HG03342 (cell line): ENCODE data around the gene DPF3.

Experiments
- ATAC-seq: cut with Tn5 transposase; IDR thresholded peaks from one replicate; pipeline ENCODE4 v1.9.1; 2021; ENCODE audit warnings: mild to moderate bottlenecking, moderate library complexity; ENCODE audit not compliant: unreplicated experiment

The DPF3 gene

DNA sequence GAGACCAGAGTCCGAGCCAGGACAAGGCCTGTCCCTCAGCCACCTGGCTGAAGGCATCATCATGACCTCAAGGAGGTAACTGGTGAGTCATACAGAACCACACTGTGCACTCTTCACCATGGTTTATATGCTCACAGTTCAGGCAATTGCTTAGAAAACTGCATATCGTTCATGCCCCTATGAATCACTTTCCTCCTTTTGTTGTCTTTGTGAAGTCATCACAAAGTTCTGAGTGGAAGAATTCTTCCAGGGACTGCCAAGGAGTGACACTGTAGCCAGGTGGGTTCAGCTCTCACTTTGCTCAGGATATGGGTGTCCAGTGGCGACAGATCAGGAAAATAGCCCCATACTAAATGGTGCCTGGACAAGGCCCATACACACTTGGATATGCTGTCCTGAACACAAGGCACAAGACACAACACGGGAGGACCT, 92.5 kb downstream of the DPF3 start:
- ATAC-seq: no peak

DNA sequence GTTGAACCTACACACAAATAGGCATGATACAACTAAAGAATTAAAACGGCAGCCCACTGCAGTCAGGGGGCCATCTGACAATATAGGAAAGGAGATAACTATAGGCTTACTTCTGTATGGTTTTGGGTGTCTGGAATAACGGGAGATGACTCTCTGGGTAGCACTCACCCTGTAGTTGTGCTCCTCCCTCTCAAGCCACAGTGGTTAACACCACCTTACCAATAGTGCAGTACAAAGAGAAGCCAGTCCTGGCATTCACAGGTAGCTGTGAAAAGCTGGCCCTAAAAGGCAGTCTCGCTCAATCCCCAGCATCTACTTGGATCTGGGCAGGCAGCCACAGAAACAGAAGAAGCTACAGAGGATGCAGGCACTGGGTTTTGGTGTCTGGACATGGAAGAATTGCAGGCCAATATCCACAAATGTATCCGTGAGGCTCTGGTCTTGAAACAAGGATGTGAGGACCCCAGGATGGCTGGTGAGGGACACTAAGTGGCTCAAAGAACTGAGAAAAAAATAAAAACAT, 93.0 kb downstream of the DPF3 start:
- no peak for ATAC-seq

DNA sequence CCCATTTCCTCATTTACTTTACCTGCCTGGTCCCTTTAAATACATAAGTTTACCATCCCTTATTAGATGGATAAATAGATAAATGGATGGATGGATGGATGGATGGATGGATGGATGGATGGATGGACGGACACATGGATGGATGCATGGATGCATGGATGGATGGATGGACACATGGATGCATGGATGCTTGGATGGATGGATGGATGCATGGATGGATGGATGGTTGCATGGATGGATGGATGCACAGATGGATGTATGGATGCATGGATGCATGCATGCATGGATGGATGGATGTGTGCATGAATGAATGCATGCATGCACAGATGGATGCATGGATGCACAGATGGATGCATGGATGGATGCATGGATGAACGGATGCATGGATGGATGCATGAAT, 93.6 kb downstream of the DPF3 start:
- ATAC-seq: no peak

DNA sequence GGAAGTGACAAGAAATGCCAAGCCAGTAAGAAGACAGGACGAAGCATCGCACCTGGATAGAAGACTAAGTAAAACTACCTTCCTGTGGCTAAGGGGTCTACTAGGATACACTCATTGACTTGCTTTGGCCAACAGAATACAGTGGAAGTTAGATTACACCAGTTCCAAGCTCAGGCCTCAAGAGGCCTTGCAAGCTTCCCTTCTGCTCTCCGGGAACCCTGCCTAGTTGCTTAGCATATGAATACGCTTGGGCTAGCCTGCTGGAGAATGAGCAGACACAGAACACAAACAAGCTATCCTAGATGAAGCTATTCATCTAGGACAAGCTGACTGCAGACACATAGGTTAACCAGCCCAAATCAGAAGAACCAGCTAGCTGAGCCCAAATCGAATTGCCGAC, 97.0 kb downstream of the DPF3 start:
- no peak for ATAC-seq

DNA sequence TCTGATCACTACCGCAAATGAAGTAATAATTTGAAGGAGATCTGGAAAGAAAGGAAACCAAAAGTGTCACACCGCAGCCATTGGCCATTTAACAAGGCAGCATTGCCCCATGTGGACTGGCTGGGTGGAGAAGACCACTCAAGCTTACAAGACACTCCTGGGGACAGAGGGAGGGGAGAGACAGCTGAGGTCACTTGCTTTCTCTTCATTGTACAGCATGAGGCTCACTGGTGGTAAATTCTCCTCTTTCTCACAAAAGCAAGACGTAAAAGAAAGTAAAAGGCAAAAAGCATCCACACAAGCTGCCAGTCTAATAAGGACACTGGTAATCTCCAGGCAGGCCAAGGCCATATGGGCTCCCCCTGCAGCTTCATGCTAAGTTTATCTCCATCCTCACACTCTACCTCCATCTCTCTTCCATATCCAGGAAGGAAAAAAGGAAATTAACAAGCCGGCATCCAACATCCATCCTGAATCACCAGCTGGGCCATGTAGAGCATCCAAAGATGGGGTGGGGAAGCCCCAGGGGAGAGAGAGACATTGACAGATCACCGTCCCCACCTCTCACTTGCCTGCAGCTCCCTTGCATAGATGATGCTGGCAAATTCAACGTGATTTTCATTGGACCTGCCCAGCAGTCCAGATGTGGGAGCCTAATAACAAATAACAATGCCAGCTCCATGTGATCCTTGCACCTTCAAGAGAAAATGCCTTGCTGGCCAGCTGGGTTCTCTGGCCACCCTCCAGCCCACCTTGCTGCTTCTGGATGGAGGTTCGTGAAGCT, 100.6 kb downstream of the DPF3 start:
- ATAC-seq: no peak

DNA sequence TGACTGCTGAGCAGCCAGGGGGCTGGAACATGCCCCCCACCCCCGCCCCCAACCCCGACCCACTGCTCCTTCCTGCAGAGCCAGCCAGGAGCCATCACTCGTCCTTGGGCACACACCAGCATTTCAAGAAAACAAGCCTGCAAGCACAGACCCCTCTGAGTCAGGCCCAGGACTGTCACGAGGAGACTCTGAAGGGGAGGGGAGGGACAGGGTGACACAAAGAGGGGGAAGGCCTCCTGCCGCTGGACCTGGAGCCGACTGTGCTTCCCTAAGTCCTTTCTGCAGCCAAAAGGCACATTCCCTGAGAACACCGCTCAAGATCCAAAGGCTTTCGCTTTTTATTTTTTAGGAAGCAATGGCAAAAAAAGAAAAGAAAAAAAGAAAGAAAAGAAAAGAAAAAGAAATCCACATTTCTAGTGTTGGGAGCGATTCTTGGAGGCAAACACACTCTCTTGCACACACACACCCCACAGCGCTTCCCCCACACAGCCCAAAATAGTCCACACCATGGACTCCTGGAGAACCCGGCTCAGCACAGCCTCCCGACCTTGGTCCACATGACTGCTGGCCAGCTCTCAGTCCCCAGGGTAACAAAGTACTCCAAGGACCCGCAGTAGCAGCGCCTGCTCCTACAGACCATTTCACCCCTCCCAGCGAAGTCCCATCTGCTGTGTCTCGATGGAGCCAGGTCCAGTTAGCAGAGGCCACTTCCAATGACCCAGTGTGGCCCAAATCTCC, 101.7 kb downstream of the DPF3 start:
- no peak for ATAC-seq

DNA sequence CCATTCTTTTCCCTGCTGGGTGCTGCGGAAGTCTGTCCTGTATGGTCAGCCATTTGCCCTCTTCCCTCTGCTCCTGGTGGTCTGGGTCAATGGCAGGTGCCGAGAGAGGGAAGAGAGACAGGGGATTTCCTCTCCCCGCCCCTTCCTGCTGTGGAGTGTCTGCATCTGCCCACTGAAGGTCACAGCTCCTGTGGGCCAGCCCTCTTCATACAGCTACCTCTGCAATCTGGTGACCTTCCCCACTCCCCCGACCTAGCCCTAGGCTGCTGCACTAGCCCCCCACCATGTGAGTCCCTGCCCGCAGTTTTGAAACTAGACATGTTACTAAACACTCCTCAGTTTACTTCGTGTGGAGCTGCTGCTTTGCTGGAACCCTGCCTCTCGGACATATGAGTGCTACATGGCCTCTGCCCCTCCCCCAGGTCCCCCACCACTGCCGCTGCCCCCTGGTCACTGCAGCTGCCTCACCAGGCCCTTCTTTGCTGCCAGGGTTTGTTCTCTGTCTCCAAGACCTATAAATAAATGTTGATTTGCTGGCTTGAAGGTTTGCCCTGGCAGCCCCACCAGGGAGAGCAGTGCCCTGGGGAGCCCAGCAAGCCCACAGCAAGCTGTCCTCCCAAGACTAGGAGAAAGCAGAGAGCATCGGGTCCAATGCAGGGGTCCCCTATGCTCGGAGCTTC, 102.9 kb downstream of the DPF3 start:
- no peak for ATAC-seq

DNA sequence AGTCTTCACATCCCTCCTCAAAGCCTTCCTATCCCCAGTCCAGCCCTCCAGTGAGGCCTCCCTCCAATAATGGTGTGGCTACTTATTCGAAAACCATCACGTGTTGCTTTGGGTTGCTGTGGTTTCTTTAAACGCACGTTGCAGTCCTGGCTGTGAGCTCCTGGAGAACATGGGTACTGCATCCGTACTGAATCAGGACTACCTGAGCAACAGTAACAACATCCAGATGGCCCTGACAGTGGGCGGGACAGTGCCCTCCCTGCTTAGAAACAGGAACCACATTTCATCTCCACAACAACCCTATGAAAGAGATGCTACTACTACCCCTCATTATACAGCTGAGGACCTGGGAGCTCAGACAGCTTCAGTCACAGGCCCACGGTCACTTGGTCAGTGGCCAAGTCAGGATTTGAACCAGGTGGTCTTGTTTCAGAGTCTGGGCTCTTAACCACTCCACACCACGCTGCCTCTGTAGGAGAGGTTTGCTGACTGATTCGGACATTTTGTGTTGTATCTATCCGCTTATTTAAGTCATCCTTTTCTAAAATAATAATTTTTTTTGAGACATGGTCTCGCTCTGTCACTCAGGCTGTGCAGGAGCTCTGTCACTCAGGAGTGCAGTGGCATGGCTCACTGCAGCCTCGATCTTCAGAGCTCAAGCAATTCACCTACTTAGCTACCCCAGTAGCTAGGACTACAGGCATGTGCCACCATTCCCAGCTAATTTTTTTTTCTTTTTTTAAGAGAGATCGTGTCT, 104.8 kb downstream of the DPF3 start:
- no peak for ATAC-seq

DNA sequence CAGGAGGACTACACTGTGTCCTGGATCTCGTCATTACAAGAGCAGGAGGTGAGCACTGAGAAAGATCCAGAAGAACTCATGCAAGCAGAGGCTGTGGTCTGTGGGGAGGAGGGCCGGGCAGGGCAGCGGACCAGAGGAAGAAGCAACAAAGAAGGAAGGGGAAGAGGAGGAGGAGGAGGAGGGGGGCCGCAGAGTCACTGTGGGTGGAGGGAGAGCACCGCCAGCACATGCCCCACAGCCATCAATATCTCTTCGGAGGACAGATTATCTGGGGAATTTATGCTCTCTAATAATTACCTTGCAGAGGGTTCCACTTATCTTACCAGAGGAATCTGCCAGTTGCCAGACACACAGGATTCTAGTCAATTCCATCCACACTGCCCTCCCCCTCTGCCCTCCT, 105.6 kb downstream of the DPF3 start:
- ATAC-seq: no peak

DNA sequence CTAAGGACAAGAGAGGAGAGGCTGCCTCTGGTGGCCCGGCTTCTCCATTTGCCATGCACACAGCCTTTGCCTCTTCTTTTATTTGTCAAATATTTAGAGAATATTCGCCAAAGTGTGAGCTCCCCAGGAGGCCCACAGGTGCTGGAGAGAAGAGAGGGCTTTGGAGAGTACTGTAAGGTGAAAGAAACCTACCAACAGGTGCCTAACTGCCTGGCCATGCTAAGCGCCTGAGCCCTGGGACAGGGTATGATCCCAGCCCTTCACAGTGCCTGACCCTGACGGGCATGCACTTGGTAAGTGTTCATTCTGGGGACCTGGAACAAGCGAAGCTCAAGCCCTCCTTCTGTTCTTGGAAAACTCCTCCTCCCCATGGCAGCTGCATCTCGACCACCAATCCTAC, 106.1 kb downstream of the DPF3 start:
- ATAC-seq: no peak

DNA sequence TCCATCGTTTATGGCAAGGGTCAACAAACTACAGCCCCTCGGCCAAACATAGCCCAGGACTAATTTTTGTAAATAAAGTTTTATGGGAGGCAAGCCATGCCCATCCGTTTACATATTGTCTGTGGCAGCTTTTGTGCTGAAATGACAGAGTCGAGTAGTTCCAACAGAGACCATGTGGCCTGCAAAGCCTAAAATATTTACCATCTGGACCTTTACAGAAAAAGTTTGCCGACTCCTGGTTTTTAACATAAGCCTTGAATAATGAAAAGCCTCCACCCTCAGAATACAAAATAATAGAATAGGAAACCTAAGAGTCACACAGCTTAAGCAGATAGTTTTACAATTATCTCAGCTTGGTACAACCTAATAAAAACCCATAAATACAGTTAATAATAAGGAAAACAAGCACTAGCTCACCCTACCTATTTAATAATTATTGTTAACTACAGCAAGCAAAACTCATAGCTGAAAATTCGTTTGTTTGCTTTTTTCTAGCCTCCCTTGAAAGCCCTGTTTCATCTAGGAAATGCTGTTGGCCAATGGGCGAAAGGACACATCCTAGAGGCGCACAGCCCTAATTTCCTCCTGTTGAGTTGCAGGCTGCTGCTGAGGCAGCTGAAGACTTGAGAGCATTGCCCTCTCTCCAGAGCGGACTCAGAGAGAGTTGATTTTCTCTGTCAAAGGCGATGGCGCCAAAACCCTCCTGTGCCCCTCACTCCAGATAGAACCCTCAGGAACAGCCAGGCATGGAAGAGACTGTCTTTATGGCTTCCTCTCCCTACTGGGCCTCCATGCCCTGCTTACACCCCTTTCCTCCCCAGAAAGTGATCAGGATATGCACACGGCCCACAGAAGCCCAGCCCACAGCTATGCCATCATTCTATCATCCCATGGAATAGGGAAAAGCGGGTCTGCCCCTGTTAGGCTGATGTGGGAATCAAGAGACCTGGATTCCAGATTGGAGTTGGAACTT, 107.2 kb downstream of the DPF3 start:
- no peak for ATAC-seq

DNA sequence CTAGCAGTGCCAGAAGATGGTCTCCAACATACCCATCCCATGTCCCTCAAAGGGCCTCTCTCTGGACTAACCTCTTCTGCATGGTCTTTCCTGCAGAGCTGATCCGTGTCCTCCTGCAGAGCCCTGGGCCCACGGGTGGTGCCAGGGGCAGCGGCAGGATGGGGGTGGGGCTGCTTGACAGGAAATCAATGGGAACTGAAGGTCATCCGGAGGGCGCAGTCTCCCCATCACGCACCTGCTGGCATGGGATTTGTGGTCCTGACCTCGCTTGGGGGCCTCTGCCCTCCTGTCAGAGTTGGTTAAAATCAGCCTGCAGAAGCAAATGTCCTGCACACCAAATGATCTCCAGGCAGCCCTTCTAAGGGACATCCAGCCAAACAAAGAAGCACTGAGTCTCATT, 110.2 kb downstream of the DPF3 start:
- no peak for ATAC-seq

DNA sequence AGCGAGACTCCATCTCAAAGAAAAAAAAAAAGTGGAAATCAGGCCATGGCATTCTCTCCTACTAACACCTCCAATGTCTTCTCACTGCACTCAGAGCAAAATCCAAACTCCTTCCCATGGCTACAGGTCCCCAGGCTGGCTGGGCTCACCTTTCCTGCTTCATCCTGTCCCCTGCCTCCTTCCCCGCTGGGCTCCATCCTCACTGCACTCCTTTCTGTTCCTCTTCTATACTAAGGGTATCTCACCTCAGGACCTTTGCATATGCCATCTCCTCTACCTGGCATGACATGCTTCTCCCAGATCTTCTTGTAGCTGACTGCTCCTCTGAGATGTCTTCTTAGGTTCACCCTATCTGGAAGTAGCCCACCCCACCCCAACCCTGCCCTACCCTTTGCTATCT, 111.1 kb downstream of the DPF3 start:
- no peak for ATAC-seq

DNA sequence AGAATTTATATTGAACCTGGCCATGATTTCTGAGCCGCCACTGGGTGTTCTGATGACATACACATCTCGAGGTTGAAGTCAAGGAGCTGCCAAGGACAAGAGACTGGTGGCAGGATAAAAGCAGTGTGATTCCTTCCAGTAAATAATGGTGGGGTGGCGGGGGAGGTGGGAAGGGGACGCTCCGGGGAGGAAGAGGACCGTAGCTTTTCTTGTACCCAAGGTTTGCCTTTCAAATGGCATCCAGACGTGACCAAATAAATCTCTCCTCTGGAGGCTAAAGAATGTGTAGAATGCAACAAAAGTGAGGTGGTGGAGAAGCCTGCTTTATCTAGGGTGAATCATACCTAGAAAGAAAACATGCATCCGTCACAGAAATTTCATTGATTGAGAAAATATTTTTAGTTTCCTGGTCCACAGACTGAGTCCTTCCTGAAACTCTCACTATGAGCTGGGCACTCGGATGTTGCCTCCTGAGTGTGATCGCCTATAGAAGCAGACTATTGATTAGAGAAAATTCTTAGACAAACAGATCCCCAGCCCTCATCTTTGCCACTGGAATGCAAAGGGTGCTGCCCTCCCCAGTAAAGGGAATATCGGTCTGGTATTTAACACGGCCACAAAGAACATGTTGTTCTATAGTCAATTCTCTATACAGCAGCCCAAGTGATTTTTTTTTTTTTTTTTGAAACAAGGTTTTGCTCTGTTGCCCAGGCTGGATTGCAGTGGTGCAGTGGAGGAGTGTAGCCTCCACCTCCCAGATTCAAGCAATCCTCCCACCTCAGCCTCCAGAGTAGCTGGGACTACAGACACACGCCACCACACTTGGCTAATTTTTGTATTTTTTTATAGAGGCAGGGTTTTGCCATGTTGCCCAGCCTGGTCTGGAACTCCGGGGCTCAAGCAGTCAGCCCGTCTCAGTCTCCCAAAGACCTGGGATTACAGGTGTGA, 112.1 kb downstream of the DPF3 start:
- ATAC-seq: no peak

DNA sequence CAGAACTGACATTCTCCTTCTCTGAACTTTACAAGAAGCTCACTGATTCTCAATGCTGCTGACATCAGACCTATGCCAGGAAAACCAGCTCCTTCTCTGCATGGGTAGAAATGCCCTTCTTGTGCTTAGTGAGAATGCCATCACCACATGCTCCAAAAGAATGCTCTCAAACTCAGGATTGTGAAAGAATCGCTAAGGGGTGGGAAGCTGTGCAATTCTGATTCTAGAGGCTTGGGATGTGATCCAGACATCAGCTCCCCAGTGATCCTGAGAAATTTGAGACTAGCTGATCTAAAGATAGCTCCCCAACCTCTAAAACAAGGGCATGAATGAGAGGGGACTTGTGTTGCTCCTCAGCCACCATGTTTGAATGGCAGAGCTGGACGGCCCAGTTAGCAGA, 113.2 kb downstream of the DPF3 start:
- ATAC-seq: no peak

DNA sequence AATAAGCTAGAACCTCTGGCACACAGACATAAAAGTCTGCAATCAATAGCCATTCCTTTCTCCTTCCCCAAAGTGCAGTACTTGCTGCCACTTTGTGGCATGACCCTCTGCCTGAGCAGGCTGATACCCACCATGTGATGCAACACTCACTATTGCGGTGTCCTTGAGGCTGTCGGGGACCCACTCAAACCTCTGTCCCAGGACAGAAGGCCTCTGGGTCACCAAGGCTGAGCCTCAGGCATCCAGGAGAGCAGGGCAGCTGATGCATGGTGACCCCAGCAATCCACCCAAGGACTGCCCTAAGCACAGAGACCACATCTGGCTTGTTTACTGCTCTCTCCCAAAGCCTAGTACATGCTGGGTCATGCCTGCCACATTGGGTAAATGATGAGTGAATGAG, 114.2 kb downstream of the DPF3 start:
- no peak for ATAC-seq

DNA sequence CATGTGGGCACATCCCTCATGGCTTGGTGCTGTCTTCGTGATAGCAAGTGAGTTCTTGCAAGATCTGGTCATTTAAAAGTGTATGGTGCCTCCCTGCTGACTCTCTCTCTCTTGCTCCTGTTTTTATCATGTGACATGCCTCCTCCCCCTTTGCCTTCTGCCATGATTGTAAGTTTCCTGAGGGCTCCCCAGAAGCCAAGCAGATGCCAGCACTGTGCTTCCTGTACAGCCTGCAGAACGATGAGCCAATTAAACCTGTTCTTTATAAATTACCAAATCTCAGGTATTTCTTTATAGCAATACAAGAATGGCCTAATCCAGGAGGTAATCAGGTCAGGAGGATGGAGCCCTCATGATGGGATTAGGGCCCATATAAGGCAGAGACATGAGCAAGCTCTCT, 116.3 kb downstream of the DPF3 start:
- no peak for ATAC-seq

DNA sequence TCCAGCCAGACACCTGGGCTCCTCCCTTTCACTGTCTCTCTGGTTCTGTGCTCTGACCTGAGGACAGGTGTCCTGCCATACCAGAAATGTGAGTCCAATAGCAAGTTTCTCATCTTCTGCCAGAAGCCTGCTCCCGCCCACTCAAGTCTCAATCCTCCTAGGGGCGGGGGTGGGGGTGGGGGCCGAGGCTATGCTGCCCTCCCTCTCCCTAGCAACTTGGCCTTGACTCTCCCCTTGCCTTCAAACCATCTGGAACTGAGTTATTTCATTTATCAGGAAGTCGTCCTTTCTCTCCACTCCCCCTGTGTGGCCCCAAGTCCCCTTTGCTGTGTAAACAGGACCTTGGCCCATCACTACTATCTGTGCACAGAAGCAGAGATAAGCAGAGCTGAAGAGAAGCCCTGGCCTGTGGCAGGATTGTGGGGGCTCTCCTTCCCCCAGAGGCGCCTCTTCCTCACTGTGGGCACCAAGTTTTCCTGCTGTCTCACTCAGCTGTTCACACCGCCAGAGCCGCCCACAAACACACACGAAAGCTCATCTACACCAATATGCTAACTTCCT, 117.1 kb downstream of the DPF3 start:
- no peak for ATAC-seq
